Trophoblast cell (in vitro differentiated cells and primary cell): ENCODE measurements around the gene GADD45G. TPM values are rescaled to one million over a fixed set of nuclear protein-coding genes. Genes with fewer than 3 reads are reported as not detected.

Experiments
- DNase-seq, 2 donors: peaks; one replicate each; pipeline ENCODE4 v3.0.0-alpha.2; 2016
- H2AFZ ChIP-seq: 2 replicates; pipeline ENCODE4 v1.6.1; 2013; ENCODE audit warnings: low read length, moderate library complexity, mild to moderate bottlenecking; ENCODE audit not compliant: insufficient read depth, poor library complexity
- H2AK5ac ChIP-seq: 2 replicates; pipeline ENCODE4 v1.6.1; 2013; ENCODE audit warnings: mild to moderate bottlenecking, low read length
- H2BK120ac ChIP-seq: 2 replicates; pipeline ENCODE4 v1.6.1; 2013; ENCODE audit warnings: low read length, mild to moderate bottlenecking, moderate library complexity; ENCODE audit not compliant: insufficient read depth, poor library complexity
- H2BK12ac ChIP-seq: 2 replicates; pipeline ENCODE4 v1.6.1; 2013; ENCODE audit warnings: mild to moderate bottlenecking, low read length, moderate library complexity
- H2BK5ac ChIP-seq: 2 replicates; pipeline ENCODE4 v1.6.1; 2013; ENCODE audit warnings: low read length, low read depth, moderate library complexity, mild to moderate bottlenecking; ENCODE audit not compliant: poor library complexity
- H3K14ac ChIP-seq: 2 replicates; pipeline ENCODE4 v1.6.1; 2013; ENCODE audit warnings: mild to moderate bottlenecking, low read length
- H3K18ac ChIP-seq: 2 replicates; pipeline ENCODE4 v1.6.1; 2013; ENCODE audit warnings: mild to moderate bottlenecking, low read length
- H3K23ac ChIP-seq: 2 replicates; pipeline ENCODE4 v1.6.1; 2013; ENCODE audit warnings: low read length
- H3K27ac ChIP-seq: 2 replicates; pipeline ENCODE4 v1.5.1; 2013; ENCODE audit warnings: low read depth, mild to moderate bottlenecking, inconsistent platforms, low read length, moderate library complexity
- H3K27me3 ChIP-seq: 2 replicates; pipeline ENCODE4 v1.6.1; 2013; ENCODE audit warnings: inconsistent platforms, mild to moderate bottlenecking, low read length, moderate library complexity; ENCODE audit not compliant: insufficient read depth
- H3K36me3 ChIP-seq, 2 experiments: 1 replicate in 1 of 2; 2 replicates in 1 of 2; pipeline ENCODE4 v1.6.1; 2013; ENCODE audit warnings: low read length in 2 of 2, mild to moderate bottlenecking in 2 of 2, moderate library complexity in 1 of 2; ENCODE audit not compliant: insufficient read depth in 2 of 2, control insufficient read depth in 1 of 2
- H3K4ac ChIP-seq: 2 replicates; pipeline ENCODE4 v1.6.1; 2013; ENCODE audit warnings: low read depth, mild to moderate bottlenecking, low read length, moderate library complexity
- H3K4me1 ChIP-seq, 2 experiments: 1 replicate in 1 of 2; 2 replicates in 1 of 2; pipeline ENCODE4 v1.6.1; 2013; ENCODE audit warnings: low read length in 2 of 2, mild to moderate bottlenecking in 2 of 2, moderate library complexity in 1 of 2; ENCODE audit not compliant: insufficient read depth in 2 of 2, control insufficient read depth in 1 of 2
- H3K4me2 ChIP-seq: 2 replicates; pipeline ENCODE4 v1.6.1; 2013; ENCODE audit warnings: inconsistent platforms, mild to moderate bottlenecking, low read length, moderate library complexity
- H3K4me3 ChIP-seq: 2 replicates; pipeline ENCODE4 v1.5.1; 2013; ENCODE audit warnings: mild to moderate bottlenecking, low read depth, low read length, inconsistent platforms
- H3K79me1 ChIP-seq: one replicate; pipeline ENCODE4 v1.6.1; 2013; ENCODE audit warnings: low read length
- H3K79me2 ChIP-seq: 2 replicates; pipeline ENCODE4 v1.6.1; 2013; ENCODE audit warnings: low read length, mild to moderate bottlenecking; ENCODE audit not compliant: control insufficient read depth, insufficient read depth, poor library complexity
- H3K9ac ChIP-seq: 2 replicates; pipeline ENCODE4 v1.6.1; 2013; ENCODE audit warnings: mild to moderate bottlenecking, low read length
- H3K9me3 ChIP-seq: 2 replicates; pipeline ENCODE4 v1.6.1; 2013; ENCODE audit warnings: low read depth, mild to moderate bottlenecking, control low read depth, inconsistent platforms, low read length; ENCODE audit not compliant: insufficient read depth
- H4K12ac ChIP-seq: 2 replicates; pipeline ENCODE4 v1.6.1; 2013; ENCODE audit warnings: low read depth, mild to moderate bottlenecking, low read length, moderate library complexity
- H4K8ac ChIP-seq: 2 replicates; pipeline ENCODE4 v1.6.1; 2013; ENCODE audit warnings: low read depth, mild to moderate bottlenecking, low read length, moderate library complexity
- H4K91ac ChIP-seq: one replicate; pipeline ENCODE4 v1.6.1; 2013; ENCODE audit warnings: low read depth, mild to moderate bottlenecking, low read length, moderate library complexity
- WGBS: extraction: QIAGEN DNeasy Blood & Tissue Kit; methylation state at CpG from one replicate; pipeline ENCODE4 v1.1.7; 2013; ENCODE audit warnings: missing lambda C conversion rate; ENCODE audit not compliant: insufficient read length, insufficient coverage; ENCODE audit errors: extremely low coverage; 5-methylcytosine and 5-hydroxymethylcytosine counted together
- polyA plus RNA-seq: library from polyadenylated mRNA; stranded (reverse); fragments of 200-250 nt; gene quantifications from 2 replicates; pipeline ENCODE4 v1.2.3, GENCODE V29; 2013

GADD45G gene, protein sequence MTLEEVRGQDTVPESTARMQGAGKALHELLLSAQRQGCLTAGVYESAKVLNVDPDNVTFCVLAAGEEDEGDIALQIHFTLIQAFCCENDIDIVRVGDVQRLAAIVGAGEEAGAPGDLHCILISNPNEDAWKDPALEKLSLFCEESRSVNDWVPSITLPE
- 140 and 155 TPM in 2 replicates for polyA plus RNA-seq

GRCh38 chr9:89604729-89605464 is at the start of gene GADD45G:
Gene GADD45G (plus strand): TSS chr9:89605012. CDS start chr9:89605122, 110 bp downstream.
- Histone ChIP-seq H3K27ac (peak within 1 kb of the TSS; percentile 95), H3K23ac (no peak within 1 kb of the TSS)
- WGBS: no CpG with 5 or more reads among the region's 63 CpGs

GRCh38 chr9:89555036-89555415 is 49.8 kb upstream of the GADD45G start:
- no peak overlapping the region for H3K4ac ChIP-seq
- H3K27me3 ChIP-seq: no peaks in the 10 kb centered on the region
- no peaks in the 10 kb centered on the region for H3K9me3 ChIP-seq
- H2BK12ac ChIP-seq: no peak overlapping the region
- no peak overlapping the region for H2AK5ac ChIP-seq
- no peaks in the 10 kb centered on the region for H3K4me1 ChIP-seq
- no peak overlapping the region for H3K18ac ChIP-seq
- no peak overlapping the region for H4K12ac ChIP-seq
- H3K4me2 ChIP-seq: no peak overlapping the region
- H3K27ac ChIP-seq: no peak overlapping the region
- no peaks in the 10 kb centered on the region for H3K79me1 ChIP-seq
- no peak overlapping the region for H4K91ac ChIP-seq
- no peaks in the 10 kb centered on the region for H3K36me3 ChIP-seq
- no peak overlapping the region for H2BK120ac ChIP-seq
- no peak for DNase-seq
- H4K8ac ChIP-seq: no peak overlapping the region
- no CpG with 5 or more reads among the region's 7 CpGs for WGBS
- no peaks in the 10 kb centered on the region for H3K79me2 ChIP-seq
- H2AFZ ChIP-seq: no peak overlapping the region
- H3K14ac ChIP-seq: no peak overlapping the region
- no peak overlapping the region for H3K4me3 ChIP-seq
- no peak overlapping the region for H2BK5ac ChIP-seq
- no peak overlapping the region for H3K23ac ChIP-seq
- H3K9ac ChIP-seq: no peak overlapping the region

More at GRCh38 chr9:89604729-89605464, at the start of gene GADD45G:
- Histone ChIP-seq H3K4ac (peak within 1 kb of the TSS; percentile 64), H3K79me2 (peaks cover 19% of the 10 kb centered on the region), H3K18ac (peak within 1 kb of the TSS; percentile 95), H3K27me3 (no peaks in the 10 kb centered on the region), H2BK12ac (peak within 1 kb of the TSS; percentile 80), H3K4me3 (peak within 1 kb of the TSS; percentile 99), H4K12ac (peak within 1 kb of the TSS; percentile 39), H3K36me3 (peaks cover 12 to 16% of the 10 kb centered on the region in 2 experiments), H3K14ac (peak within 1 kb of the TSS; percentile 87), H3K4me1 (peaks cover 4 to 14% of the 10 kb centered on the region in 2 experiments), H3K9me3 (peaks cover 3% of the 10 kb centered on the region), H2AK5ac (peak within 1 kb of the TSS; percentile 71), H2AFZ (peak within 1 kb of the TSS; percentile 62), H4K91ac (peak within 1 kb of the TSS; percentile 97), H3K79me1 (peaks cover 30% of the 10 kb centered on the region), H2BK120ac (peak within 1 kb of the TSS; percentile 93), H3K4me2 (peak within 1 kb of the TSS; percentile 97), H2BK5ac (peak within 1 kb of the TSS; percentile 91), H4K8ac (peak within 1 kb of the TSS; percentile 90), H3K9ac (peak within 1 kb of the TSS; percentile 97)
- peak; percentile 69 to 70 for DNase-seq

DNA sequence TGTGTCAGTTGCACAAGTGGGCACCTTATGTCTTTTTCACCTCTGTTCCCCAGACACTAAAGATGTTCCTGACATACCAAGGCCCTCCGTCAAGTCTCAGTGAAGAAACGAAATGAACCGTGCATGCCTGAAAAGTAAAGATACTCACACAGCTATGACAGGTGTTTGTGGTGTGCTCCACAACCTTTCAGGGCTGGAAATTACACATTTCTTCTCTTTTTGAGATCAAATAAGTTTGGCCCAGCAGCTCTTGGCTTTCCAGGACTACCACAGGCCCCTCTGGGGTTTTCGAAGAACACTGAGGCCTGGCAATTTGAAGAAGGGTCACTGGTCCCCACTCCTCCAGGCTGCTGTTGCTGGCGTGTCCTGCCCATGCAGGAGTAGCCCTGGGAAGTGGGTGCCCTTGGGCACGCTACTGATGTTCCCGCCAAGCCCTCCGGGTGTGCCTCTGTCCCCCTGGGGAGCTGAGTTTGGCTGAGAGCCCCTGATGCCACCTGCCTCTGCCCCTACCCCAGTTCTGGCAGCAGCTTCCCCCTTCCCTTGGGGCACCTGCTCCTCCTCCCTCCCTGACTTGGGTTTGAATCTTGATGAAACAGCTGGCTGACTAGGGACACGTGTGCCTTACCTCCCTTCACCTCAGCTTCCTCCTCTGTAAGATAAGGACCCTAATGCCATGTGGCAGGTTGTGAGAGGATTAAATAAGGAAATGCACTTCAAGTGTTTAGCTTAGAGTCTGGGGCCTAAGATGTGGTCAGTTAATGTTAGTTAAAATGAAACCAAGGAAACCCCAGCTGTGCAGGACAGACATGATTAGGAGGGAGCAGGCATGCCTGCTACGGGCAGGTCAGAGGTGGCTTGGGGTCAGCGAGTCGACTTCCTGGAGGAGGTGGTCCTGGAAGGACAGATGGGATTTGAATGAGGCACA is 49.1 kb upstream of the GADD45G start:
- Histone ChIP-seq H4K8ac (no peak overlapping the region), H3K4ac (no peak overlapping the region), H2BK12ac (no peak overlapping the region), H3K4me2 (no peak overlapping the region), H2BK120ac (no peak overlapping the region), H3K9ac (no peak overlapping the region), H2BK5ac (no peak overlapping the region), H3K27ac (no peak overlapping the region), H3K4me3 (no peak overlapping the region), H3K27me3 (no peaks in the 10 kb centered on the region), H4K91ac (no peak overlapping the region), H2AFZ (no peak overlapping the region), H3K79me2 (no peaks in the 10 kb centered on the region), H3K14ac (no peak overlapping the region), H3K23ac (no peak overlapping the region), H3K18ac (no peak overlapping the region), H4K12ac (no peak overlapping the region), H3K79me1 (no peaks in the 10 kb centered on the region), H3K36me3 (no peaks in the 10 kb centered on the region), H3K9me3 (no peaks in the 10 kb centered on the region), H3K4me1 (no peaks in the 10 kb centered on the region), H2AK5ac (no peak overlapping the region)
- no peak for DNase-seq
- no CpG with 5 or more reads among the region's 12 CpGs for WGBS

DNA sequence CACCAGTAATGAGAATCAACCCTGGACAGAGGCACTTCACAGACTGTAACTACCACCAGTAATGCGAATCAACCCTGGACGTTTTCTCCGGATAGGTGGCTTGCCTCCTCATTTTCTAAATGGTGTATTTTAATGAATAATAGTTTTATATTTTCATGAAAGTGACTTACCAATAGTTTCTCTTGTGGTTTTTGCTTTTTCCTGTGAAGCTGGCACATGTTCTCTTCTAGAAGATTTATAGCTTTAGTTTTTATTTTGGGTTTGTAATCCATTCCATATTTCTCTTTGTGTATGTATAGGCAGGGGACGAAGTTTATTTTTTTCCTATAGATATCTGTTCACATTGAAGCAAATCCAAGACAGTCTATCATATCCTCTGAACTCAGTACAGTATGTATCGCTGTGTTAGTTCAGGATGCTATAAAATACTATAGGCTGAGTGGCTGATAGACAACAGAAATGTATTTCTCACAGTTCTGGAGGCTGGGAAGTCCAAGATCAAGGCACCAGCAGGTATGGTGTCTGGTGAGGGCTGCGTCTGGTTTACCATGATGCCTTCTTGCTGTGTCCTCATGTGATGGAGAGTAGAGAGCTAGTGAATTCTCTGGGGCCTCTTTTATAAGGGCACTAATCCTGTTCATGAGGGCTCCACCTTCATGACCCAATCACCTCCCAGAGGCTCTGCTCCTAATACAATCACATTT is 46.5 kb upstream of the GADD45G start:
- Histone ChIP-seq H3K23ac (no peak overlapping the region), H2BK120ac (no peak overlapping the region), H3K9ac (no peak overlapping the region), H3K14ac (no peak overlapping the region), H4K12ac (no peak overlapping the region), H2BK5ac (no peak overlapping the region), H3K4me3 (no peak overlapping the region), H4K8ac (no peak overlapping the region), H4K91ac (no peak overlapping the region), H2AFZ (no peak overlapping the region), H3K36me3 (no peaks in the 10 kb centered on the region), H2BK12ac (no peak overlapping the region), H3K9me3 (no peaks in the 10 kb centered on the region), H3K4ac (no peak overlapping the region), H3K27ac (no peak overlapping the region), H2AK5ac (no peak overlapping the region), H3K4me2 (no peak overlapping the region), H3K27me3 (no peaks in the 10 kb centered on the region), H3K18ac (no peak overlapping the region), H3K79me2 (no peaks in the 10 kb centered on the region), H3K4me1 (no peaks in the 10 kb centered on the region), H3K79me1 (no peaks in the 10 kb centered on the region)
- DNase-seq: no peak
- WGBS: no CpG with 5 or more reads among the region's 6 CpGs
